ENCODE results near the gene PREX1. TPM values are rescaled to one million over a fixed set of nuclear protein-coding genes. Genes with fewer than 3 reads are reported as not detected.

Gene PREX1
- total and polyA plus RNA-seq, 8 donors, result 5.2 to 25.2 (median 16.6) TPM

DNA sequence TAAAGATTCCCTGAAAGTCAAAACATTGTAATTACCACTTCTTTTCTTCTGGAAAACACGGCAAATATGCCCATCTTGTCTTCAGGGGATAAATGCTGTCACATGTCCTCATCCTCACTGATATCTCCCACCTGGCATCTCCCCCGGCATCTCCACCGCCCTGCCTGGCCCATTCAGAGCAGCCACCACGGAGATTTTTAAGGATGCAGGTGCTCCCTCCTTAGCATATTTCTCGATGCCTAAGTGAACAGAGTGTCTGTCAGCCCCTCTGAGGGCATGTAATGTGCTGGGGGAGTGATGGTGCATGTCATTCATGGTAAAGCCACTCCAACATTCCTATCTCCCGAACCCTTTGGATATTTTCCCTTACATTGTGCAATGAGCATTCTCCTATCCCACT lies 215.5 kb downstream of the PREX1 start:
- Histone ChIP-seq H3K4me1 (no peaks in the 10 kb centered on the region), H3K27ac (no peak overlapping the region), H3K27me3 (no peaks in the 10 kb centered on the region), H3K9me3 (no peaks in the 10 kb centered on the region), H3K4me3 (no peak overlapping the region), H3K36me3 (no peaks in the 10 kb centered on the region)
- no peak for DNase-seq
- intact Hi-C loops (cut with DNase I; ENCODE audit: low total_unique reads), result no loop called here
- TF ChIP-seq EP300 (IDR thresholded peaks at IDR 0.05), result no peak
- no peak for TF ChIP-seq POLR2AphosphoS5 (IDR thresholded peaks at IDR 0.05)
- TF ChIP-seq POLR2A (IDR thresholded peaks at IDR 0.05), result no peak
- TF ChIP-seq, protein P1, sequence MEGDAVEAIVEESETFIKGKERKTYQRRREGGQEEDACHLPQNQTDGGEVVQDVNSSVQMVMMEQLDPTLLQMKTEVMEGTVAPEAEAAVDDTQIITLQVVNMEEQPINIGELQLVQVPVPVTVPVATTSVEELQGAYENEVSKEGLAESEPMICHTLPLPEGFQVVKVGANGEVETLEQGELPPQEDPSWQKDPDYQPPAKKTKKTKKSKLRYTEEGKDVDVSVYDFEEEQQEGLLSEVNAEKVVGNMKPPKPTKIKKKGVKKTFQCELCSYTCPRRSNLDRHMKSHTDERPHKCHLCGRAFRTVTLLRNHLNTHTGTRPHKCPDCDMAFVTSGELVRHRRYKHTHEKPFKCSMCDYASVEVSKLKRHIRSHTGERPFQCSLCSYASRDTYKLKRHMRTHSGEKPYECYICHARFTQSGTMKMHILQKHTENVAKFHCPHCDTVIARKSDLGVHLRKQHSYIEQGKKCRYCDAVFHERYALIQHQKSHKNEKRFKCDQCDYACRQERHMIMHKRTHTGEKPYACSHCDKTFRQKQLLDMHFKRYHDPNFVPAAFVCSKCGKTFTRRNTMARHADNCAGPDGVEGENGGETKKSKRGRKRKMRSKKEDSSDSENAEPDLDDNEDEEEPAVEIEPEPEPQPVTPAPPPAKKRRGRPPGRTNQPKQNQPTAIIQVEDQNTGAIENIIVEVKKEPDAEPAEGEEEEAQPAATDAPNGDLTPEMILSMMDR (IDR thresholded peaks at IDR 0.05), result no peak
- 80 to 88% (median 81%) methylated on average over 6 of the region's 6 CpGs for WGBS, 5 donors

DNA sequence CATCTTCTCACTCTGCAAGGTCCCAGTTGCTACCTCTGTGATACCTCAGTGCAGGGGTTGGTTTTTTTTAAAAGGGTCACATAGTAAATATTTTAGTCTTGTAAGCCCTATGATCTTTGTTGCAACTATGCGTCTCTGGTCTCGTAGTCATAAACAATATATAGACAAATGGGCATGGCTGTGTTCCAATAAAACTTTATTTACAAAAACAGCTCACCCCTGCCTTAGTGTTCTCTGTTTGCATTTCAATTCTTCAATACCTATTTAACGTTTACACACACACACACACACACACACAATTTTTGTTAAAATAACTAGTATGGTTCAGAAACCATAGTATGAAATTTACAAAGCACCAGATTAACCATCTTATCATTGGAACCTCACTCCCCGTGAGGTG lies 216.8 kb downstream of the PREX1 start:
- intact Hi-C loops (cut with DNase I; ENCODE audit: low total_unique reads), result no loop called here
- H3K36me3 ChIP-seq, result no peaks in the 10 kb centered on the region
- no peaks in the 10 kb centered on the region for H3K4me1 ChIP-seq
- no peak overlapping the region for H3K27ac ChIP-seq
- H3K9me3 ChIP-seq, result no peaks in the 10 kb centered on the region
- 56 to 75% (median 60%) methylated on average over 4 of the region's 4 CpGs for WGBS, 5 donors
- H3K27me3 ChIP-seq, result peaks cover 0 to 2% (median 0%) of the 10 kb centered on the region in 3 donors
- no peak for DNase-seq
- TF ChIP-seq, protein P1 (IDR thresholded peaks at IDR 0.05), result no peak
- TF ChIP-seq POLR2AphosphoS5 (IDR thresholded peaks at IDR 0.05) (no peak), POLR2A (IDR thresholded peaks at IDR 0.05) (no peak)
- H3K4me3 ChIP-seq, result no peak overlapping the region

DNA sequence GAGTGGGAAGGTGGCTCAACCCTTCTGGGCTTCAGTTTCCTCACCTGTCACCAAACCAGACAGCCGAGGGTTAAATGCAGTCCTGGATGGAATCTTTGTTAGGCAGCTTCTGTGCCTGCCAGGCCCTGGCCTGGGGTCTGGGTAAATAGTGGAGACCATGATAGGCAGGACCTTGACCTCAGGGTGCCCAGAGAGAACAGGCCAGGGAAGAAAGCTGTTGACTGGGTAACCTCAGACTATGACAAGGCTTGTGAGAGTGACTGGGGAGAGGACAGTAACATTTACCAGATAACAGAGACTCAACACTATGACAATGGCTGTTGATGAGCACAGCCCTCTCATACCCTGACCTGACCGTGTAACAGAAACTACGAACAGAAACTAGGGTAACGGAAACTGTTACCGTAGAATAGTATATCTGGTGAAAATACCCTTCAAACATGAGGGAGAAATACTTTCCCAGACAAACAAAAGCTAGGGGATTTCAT lies 218.3 kb downstream of the PREX1 start:
- intact Hi-C loops (cut with DNase I; ENCODE audit: low total_unique reads), result no loop called here
- no peaks in the 10 kb centered on the region for H3K36me3 ChIP-seq
- H3K27ac ChIP-seq, result no peak overlapping the region
- H3K4me3 ChIP-seq, result no peak overlapping the region
- 64 to 79% (median 75%) methylated on average over 5 of the region's 5 CpGs for WGBS, 5 donors
- no peaks in the 10 kb centered on the region for H3K4me1 ChIP-seq
- TF ChIP-seq EP300 (IDR thresholded peaks at IDR 0.05) (no peak), POLR2A (IDR thresholded peaks at IDR 0.05) (no peak), POLR2AphosphoS5 (IDR thresholded peaks at IDR 0.05) (no peak)
- TF ChIP-seq, protein P1 (IDR thresholded peaks at IDR 0.05), result no peak
- no peaks in the 10 kb centered on the region for H3K9me3 ChIP-seq
- DNase-seq, result no peak
- H3K27me3 ChIP-seq, result peaks cover 0 to 10% (median 0%) of the 10 kb centered on the region in 3 donors

DNA sequence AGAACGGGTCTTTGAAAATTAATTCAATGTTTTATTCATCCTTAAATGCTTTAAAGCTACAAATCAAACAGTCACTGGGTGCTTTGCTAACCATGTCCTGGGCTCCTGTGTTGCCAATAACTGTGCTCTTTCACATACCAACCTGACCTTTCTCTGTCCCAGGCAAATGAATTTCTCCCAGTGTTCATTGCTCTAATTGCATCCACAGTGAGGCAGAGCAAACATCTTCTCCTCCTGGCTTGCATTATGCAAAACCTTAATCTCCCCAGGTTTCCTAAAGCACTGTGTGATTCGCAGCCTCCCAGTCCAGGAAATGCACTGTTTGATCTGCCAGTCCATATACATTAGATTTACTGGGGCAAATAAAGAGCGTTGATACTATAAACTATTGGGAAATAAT lies 219.0 kb downstream of the PREX1 start:
- Histone ChIP-seq H3K4me1 (no peaks in the 10 kb centered on the region), H3K27me3 (peaks cover 0 to 18% (median 0%) of the 10 kb centered on the region in 3 donors), H3K4me3 (no peak overlapping the region), H3K36me3 (no peaks in the 10 kb centered on the region), H3K27ac (no peak overlapping the region), H3K9me3 (no peaks in the 10 kb centered on the region)
- WGBS, 5 donors, result 29 to 56% (median 37%) methylated on average over 3 of the region's 3 CpGs
- no peak for TF ChIP-seq EP300 (IDR thresholded peaks at IDR 0.05)
- no peak for TF ChIP-seq POLR2AphosphoS5 (IDR thresholded peaks at IDR 0.05)
- TF ChIP-seq POLR2A (IDR thresholded peaks at IDR 0.05), result no peak
- TF ChIP-seq, protein P1 (IDR thresholded peaks at IDR 0.05), result no peak
- DNase-seq, result peak in 1 of 2 donors; percentile 42
- intact Hi-C loops (cut with DNase I; ENCODE audit: low total_unique reads), result no loop called here
